ENCODE data around the gene FBXW7. TPM values are rescaled to one million over a fixed set of nuclear protein-coding genes. Genes with fewer than 3 reads are reported as not detected.

Gene FBXW7
- total and polyA plus RNA-seq, 2 experiments from 2014 or later = 16.2 to 43.5 TPM

DNA sequence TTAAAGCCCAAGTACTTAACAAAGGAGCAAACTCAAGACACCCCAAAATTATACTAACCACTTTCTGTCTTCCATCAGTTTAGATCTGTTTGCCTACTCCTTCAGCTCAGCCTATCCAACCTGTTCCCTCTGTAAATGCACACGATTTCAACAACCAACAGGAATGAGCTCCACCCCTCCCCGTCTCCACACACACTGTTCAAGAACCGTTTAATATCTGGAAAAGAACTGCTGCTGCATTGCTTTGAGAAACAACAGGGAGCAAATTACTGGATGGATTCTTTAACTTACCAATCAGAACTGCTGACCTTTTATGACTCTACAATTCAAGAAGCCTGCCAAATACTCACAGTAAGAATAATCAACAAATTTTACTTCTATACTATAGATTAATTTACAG lies 87.0 kb downstream of the FBXW7 start:
- Histone ChIP-seq H3K9me3 (ENCODE audit: low read depth) (no peaks in the 10 kb centered on the region), H3K27ac (no peak overlapping the region), H2AFZ (no peak overlapping the region), H3K79me2 (peaks cover 35% of the 10 kb centered on the region), H4K20me1 (ENCODE audit: insufficient read depth, poor library complexity, severe bottlenecking) (no peaks in the 10 kb centered on the region), H3K4me3 (no peak overlapping the region), H3K27me3 (no peaks in the 10 kb centered on the region), H3K36me3 (replicated peaks; ENCODE audit: insufficient read depth, low read depth) (no peaks in the 10 kb centered on the region), H3K9me2 (replicated peaks; ENCODE audit: insufficient read depth) (no peaks in the 10 kb centered on the region), H3K4me2 (no peak overlapping the region), H3K4me1 (ENCODE audit: insufficient read depth) (no peaks in the 10 kb centered on the region)
- no peak for DNase-seq (ENCODE audit: low spot score)
- TF ChIP-seq EZH2 (IDR thresholded peaks at IDR 0.05; ENCODE audit: borderline replicate concordance) = no peak
- no peak for TF ChIP-seq CTCF (IDR thresholded peaks at IDR 0.05; ENCODE audit: poor library complexity)
- no peak for TF ChIP-seq EZH2phosphoT487 (IDR thresholded peaks at IDR 0.05; ENCODE audit: low read depth, severe bottlenecking, unreplicated experiment)
- WGBS (ENCODE audit: low lambda C conversion rate, missing lambda C conversion rate) = 58% methylated on average over 3 of the region's 3 CpGs

GRCh38 chr4:152448038-152448707 lies 87.7 kb downstream of the FBXW7 start:
- peaks cover 38% of the 10 kb centered on the region for H3K79me2 ChIP-seq
- H3K4me3 ChIP-seq = no peak overlapping the region
- H2AFZ ChIP-seq = no peak overlapping the region
- no peak overlapping the region for H3K27ac ChIP-seq
- no peak overlapping the region for H3K4me2 ChIP-seq
- H3K9me3 ChIP-seq (ENCODE audit: low read depth) = no peaks in the 10 kb centered on the region
- WGBS (ENCODE audit: low lambda C conversion rate, missing lambda C conversion rate) = 71% methylated on average over 6 of the region's 6 CpGs
- no peaks in the 10 kb centered on the region for H4K20me1 ChIP-seq (ENCODE audit: insufficient read depth, poor library complexity, severe bottlenecking)
- TF ChIP-seq EZH2 (IDR thresholded peaks at IDR 0.05; ENCODE audit: borderline replicate concordance) (no peak), EZH2phosphoT487 (IDR thresholded peaks at IDR 0.05; ENCODE audit: low read depth, severe bottlenecking, unreplicated experiment) (no peak), CTCF (IDR thresholded peaks at IDR 0.05; ENCODE audit: poor library complexity) (no peak)
- no peak for DNase-seq (ENCODE audit: low spot score)
- no peaks in the 10 kb centered on the region for H3K27me3 ChIP-seq
- no peaks in the 10 kb centered on the region for H3K4me1 ChIP-seq (ENCODE audit: insufficient read depth)
- H3K9me2 ChIP-seq (replicated peaks; ENCODE audit: insufficient read depth) = no peaks in the 10 kb centered on the region
- H3K36me3 ChIP-seq (replicated peaks; ENCODE audit: insufficient read depth, low read depth) = no peaks in the 10 kb centered on the region

DNA sequence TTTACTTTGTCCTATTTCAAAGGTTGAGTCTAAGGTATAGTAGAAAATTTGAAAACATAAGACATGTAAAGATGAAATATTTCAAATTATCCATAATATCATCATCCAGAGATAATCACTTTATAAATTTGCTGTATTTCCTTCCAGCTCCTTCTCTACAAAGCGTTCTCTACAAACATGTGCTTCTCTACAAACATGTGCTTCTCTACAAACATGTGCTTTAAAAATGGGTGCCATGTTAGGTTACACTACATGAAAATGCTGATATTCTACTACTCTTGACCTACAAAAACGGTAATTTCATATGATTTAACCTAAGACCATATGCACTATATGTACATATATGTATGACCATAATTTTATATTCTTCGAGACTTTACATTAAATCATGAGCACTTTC lies 92.0 kb downstream of the FBXW7 start:
- no peak overlapping the region for H2AFZ ChIP-seq
- H3K9me3 ChIP-seq (ENCODE audit: low read depth) = no peaks in the 10 kb centered on the region
- H3K4me1 ChIP-seq (ENCODE audit: insufficient read depth) = no peaks in the 10 kb centered on the region
- TF ChIP-seq EZH2phosphoT487 (IDR thresholded peaks at IDR 0.05; ENCODE audit: low read depth, severe bottlenecking, unreplicated experiment) (no peak), CTCF (IDR thresholded peaks at IDR 0.05; ENCODE audit: poor library complexity) (no peak), EZH2 (IDR thresholded peaks at IDR 0.05; ENCODE audit: borderline replicate concordance) (no peak)
- no peak overlapping the region for H3K4me2 ChIP-seq
- no peaks in the 10 kb centered on the region for H4K20me1 ChIP-seq (ENCODE audit: insufficient read depth, poor library complexity, severe bottlenecking)
- H3K27ac ChIP-seq = no peak overlapping the region
- DNase-seq (ENCODE audit: low spot score) = no peak
- H3K36me3 ChIP-seq (replicated peaks; ENCODE audit: insufficient read depth, low read depth) = no peaks in the 10 kb centered on the region
- no peak overlapping the region for H3K4me3 ChIP-seq
- H3K79me2 ChIP-seq = peaks cover 66% of the 10 kb centered on the region
- over 99% methylated on average over 3 of the region's 3 CpGs for WGBS (ENCODE audit: low lambda C conversion rate, missing lambda C conversion rate)
- H3K9me2 ChIP-seq (replicated peaks; ENCODE audit: insufficient read depth) = no peaks in the 10 kb centered on the region
- no peaks in the 10 kb centered on the region for H3K27me3 ChIP-seq

Data from hepatocyte (in vitro differentiated cells).